HG03095 (cell line): ENCODE measurements around the gene PDLIM5.

Experiments used
- ATAC-seq: cut with Tn5 transposase; IDR thresholded peaks from one replicate; pipeline ENCODE4 v1.9.1; 2021; ENCODE audit warnings: moderate library complexity; ENCODE audit not compliant: unreplicated experiment

Gene PDLIM5

DNA sequence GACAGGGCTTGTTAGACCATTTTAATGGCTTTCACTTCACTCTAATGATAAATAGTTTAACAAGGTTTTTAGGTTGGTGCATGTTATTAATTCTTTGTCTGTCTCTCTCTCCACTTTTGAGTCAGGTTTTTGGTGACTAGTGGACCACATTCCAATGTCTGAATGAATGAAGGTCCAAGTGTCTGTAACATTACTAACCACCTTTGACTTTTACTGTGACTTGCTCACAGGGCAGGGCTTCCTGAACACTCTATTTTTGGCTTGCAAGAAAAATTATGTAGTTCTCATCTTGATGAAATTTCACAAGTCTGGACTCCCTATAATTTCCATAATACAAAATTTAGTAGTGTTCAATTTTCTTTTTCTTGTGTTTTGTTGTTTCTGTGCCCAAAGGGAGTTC is 227.2 kb downstream of the PDLIM5 start:
- no peak for ATAC-seq

DNA sequence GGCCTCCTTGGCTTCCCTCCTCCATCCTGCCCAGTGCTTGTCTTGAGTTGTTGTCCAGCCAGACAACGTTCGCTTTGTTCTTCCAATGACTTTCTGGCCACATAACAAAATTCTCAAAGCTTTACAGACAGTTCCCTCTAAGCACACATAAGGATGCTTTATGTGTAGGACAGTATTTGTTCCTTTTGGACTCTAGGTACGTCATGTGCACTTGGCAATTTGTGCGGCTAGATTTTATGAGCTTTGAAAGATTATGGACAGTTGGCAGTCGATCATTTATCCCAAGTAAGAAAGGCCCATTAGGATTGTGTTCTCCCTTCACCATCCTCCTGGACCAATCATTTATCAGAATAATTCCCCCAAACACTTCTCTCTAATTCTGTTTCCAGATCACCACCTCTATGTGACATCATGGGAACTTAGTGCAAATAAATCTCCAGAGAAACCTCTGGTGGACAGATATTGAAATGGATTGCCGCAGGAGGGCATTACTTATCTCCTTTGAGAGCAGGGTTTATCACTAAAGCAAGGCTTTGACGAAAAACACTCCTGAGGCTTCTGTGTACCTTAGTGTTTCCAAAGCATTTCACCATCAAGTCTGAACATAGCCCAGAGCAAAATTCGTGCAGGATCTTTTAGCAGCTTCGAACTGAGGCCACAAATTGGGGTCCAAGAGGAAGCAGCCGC is 228.6 kb downstream of the PDLIM5 start:
- no peak for ATAC-seq

GRCh38 chr4:94686086-94686485 is 234.3 kb downstream of the PDLIM5 start:
- ATAC-seq: no peak

GRCh38 chr4:94689155-94689860 is 237.6 kb downstream of the PDLIM5 start:
- no peak for ATAC-seq

GRCh38 chr4:94690851-94691254 is 239.1 kb downstream of the PDLIM5 start:
- ATAC-seq: no peak

DNA sequence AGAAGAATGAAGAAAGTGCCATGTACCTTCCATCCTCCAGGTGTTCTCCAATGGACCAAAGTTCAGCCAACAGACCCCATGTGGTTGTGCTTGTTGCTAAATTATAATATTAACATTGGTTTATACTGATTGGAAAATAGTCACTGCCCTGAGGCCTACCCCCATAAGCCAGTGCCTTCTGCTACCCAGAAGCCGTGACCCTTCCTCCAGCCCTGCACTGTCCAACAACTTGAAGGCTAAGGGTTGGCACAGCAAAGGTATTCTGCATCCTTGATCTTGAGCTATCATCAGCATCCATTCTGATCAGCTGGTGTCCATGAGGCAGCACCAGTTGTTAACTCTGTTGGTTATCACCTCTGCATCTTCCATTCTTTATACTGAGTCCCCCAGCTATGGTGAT is 239.8 kb downstream of the PDLIM5 start:
- no peak for ATAC-seq

DNA sequence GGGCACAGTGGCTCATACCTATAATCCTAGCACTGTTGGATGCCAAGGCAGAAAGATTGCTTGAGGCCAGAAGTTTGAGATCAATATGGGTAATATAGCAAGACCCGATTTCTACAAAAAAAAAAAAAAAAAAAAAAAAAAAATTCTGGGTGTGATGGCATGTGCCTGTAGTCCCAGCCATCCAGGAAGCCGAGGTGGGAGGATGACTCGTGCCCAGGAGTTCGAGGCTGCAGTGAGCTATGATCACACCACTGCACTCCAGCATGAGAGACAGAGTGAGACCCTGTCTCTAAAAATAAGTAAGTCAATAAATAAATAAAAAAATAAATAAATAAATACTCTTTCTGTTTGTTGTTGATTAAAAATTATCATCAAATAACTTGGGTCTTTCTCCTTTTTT is 243.6 kb downstream of the PDLIM5 start:
- ATAC-seq: no peak

DNA sequence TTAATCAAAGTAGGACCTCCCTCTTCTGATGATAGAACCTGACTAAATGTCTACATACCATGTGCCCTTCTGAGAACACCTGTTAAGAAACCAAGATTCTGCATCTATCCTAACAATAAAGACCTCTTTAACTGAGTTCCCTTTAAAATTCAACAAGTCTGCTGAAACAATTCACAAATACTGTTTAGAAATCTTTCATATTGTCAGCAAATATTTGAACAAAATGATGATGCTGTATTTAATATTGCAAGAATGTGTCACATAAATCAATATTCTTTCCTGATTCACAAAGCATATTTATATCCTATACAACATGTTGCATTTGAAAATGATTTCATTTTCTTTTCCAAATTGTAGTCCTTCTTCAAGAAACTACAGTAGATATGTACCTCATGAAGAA is 246.4 kb downstream of the PDLIM5 start:
- ATAC-seq: no peak

GRCh38 chr4:94700298-94700697 is 248.6 kb downstream of the PDLIM5 start:
- no peak for ATAC-seq

GRCh38 chr4:94701631-94702300 is 250.0 kb downstream of the PDLIM5 start:
- ATAC-seq: no peak

DNA sequence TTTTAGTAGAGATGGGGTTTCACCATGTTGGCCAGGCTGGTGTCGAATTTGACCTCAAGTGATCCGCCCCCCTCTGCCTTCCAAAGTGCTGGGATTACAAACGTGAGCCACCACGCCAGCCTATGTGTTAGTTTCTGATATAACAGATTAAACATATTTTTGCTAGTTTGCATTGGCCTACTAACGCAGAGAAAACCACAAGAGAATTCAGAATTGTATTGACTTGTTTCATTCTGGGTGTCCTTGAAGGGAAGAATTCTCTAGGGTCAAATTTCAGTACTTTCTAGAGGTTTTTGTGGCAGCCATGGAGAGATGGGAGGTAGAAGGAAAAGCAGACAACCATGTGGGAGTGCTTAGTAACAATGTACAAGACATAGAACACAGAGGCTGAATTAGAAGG is 259.9 kb downstream of the PDLIM5 start:
- ATAC-seq: no peak

GRCh38 chr4:94714365-94715160 is 262.8 kb downstream of the PDLIM5 start:
- ATAC-seq: no peak

DNA sequence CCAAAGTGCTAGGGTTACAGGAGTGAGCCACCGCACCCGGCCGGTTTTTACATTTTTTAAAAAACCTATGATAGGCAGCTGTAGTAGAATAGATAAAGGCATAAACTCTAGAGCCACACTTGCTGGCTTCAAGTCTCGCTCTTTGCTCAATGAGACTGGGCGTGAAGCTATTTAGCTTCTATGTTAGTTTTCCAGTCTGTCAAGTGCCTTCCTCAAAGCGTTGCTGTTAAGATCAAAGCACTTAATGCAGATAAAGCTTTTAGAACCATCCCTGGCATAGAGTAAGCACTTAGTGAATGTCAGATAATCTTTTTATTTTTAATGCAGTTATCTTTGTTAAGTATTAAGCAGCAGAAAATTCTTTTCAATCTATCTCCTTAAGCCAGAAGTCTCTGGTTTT is 264.0 kb downstream of the PDLIM5 start:
- ATAC-seq: no peak
